Heart right ventricle (tissue), 16 donors: ENCODE results near the gene PARD3. TPM values are rescaled to one million over a fixed set of nuclear protein-coding genes. Genes with fewer than 3 reads are reported as not detected.

Experiments used
- ATAC-seq, 8 donors: fragments of 200-7000 bp; cut with Tn5 transposase; one replicate each; pipeline ENCODE4 v1.9.1; 2020; ENCODE audit warnings: mild to moderate bottlenecking in 8 of 8, moderate library complexity in 8 of 8, moderate number of reproducible peaks in 1 of 8
- DNase-seq, 2 donors: peaks; one replicate each; pipeline ENCODE4 v3.0.0-alpha.2; 2020
- H3K27ac ChIP-seq, 10 donors: fragments of 200-600 bp; sonication (generic) in 2 of 10; one replicate each; pipeline versions ENCODE4 v1.5.0 to v1.8.0; 2020 to 2022; ENCODE audit warnings: mild to moderate bottlenecking in 3 of 10
- H3K27me3 ChIP-seq, 7 donors: fragments of 200-600 bp; one replicate each; pipeline ENCODE4 v1.8.0; 2021 to 2022; ENCODE audit warnings: mild to moderate bottlenecking in 2 of 7
- H3K36me3 ChIP-seq, 9 donors: fragments of 200-600 bp; sonication (generic) in 1 of 9; one replicate each; pipeline versions ENCODE4 v1.5.0 to v1.8.0; 2020 to 2022; ENCODE audit warnings: mild to moderate bottlenecking in 2 of 9
- H3K4me1 ChIP-seq, 9 donors: fragments of 200-600 bp; sonication (generic) in 1 of 9; one replicate each; pipeline versions ENCODE4 v1.5.0 to v1.8.0; 2020 to 2022; ENCODE audit warnings: mild to moderate bottlenecking in 4 of 9
- H3K4me3 ChIP-seq, 10 donors: fragments of 200-600 bp; sonication (generic) in 2 of 10; one replicate each; pipeline versions ENCODE4 v1.5.0 to v1.8.0; 2020 to 2022; ENCODE audit warnings: mild to moderate bottlenecking in 7 of 10, moderate library complexity in 2 of 10
- H3K9me3 ChIP-seq, 11 donors: fragments of 200-600 bp in 10 of 11; sonication (generic) in 2 of 11; one replicate each; pipeline versions ENCODE4 v1.5.0 to v1.8.0; 2013 to 2022; ENCODE audit warnings: mild to moderate bottlenecking in 2 of 11, control low read depth in 1 of 11, moderate library complexity in 1 of 11
- WGBS, 2 donors: extraction: QIAGEN DNeasy Blood & Tissue Kit; methylation state at CpG; one replicate each; pipeline ENCODE4 v1.1.7; 2013; ENCODE audit warnings: inconsistent platforms in 1 of 2; 5-methylcytosine and 5-hydroxymethylcytosine counted together
- intact Hi-C, 10 donors: fragments of 100-400 bp; cut with DNase I; formaldehyde crosslinking; loops; one replicate each; pipeline versions ENCODE4 v1.11.1 to v1.14.2; 2022
- polyA plus RNA-seq, 2 donors: library from polyadenylated mRNA; stranded (reverse); fragments of 200-250 nt; gene quantifications; one replicate each; pipeline ENCODE4 v1.2.3, GENCODE V29; 2013
- total RNA-seq, 10 donors: library from RNA; stranded (reverse); fragmentation: NEBNext Ultra II Directional in 3 of 10; extraction: Animal tissue kit (Norgen Biotek cat#: 25700) in 3 of 10; gene quantifications; one replicate each; pipeline versions ENCODE4 v1.2.1 to v1.2.4, GENCODE V29; 2021 to 2023
- TF ChIP-seq, protein P1 (sequence below), 9 donors: fragments of 200-600 bp; sonication (generic) in 2 of 9; IDR thresholded peaks; one replicate each; pipeline versions ENCODE4 v1.5.0 to v1.8.0; 2021 to 2022; ENCODE audit warnings: antibody characterized with exemption in 9 of 9, mild to moderate bottlenecking in 5 of 9, moderate library complexity in 1 of 9
- donor health status: Arrhythmogenic right ventricular cardiomyopathy.
- donor health status: ischemic (EF 13 %, LVEDD 7.1; RV severe dilation, severe dysfunction).
- donor health status: healthy with polysubstance abuse.
- donor health status: DM: no; HTN: yes; CAD: no.
- donor health status: DM: no; HTN: no; CAD: no.
- donor health status: ischemic (EF 25% LVEDD 6.9; RV normal size, moderate dysfunction).
- donor health status: ischemic (EF 25% LVEDD 5.7; RV mildly dilated, moderate dysfunction).
- donor health status: healthy.
- donor health status: DM: yes; HTN: yes; CAD: no.
- donor health status: Ischemic cardiomyopathy.
- donor health status: ischemic (EF 35%, LVEDD 5.7; RV mildly dilated, moderate dysfunction).
- donor health status: nonischemic (EF 11% LVEDD 7.7; RV severe dilation, severe dysfunction).
- donor health status: DM: yes; HTN: yes; CAD: no.
- donor health status: PGD.
- donor health status: ischemic (EF 29% LVEDD 5.4; RV normal size, mild dysfunction).
- donor health status: nonischemic (EF 23%, LVEDD 6.1; RV moderate dilation, normal function).

Gene PARD3
- total and polyA plus RNA-seq, 12 donors = 19.7 to 41.8 (median 34.2) TPM

- no peak for DNase-seq
- no peak overlapping the region for H3K27ac ChIP-seq
- 95% methylated on average over 6 of the region's 6 CpGs for WGBS, 2 donors
- no peaks in the 10 kb centered on the region for H3K36me3 ChIP-seq
- peaks cover 0 to 13% (median 3%) of the 10 kb centered on the region in 11 donors for H3K9me3 ChIP-seq
- H3K4me3 ChIP-seq = no peak overlapping the region
- no peaks in the 10 kb centered on the region for H3K4me1 ChIP-seq
- no peaks in the 10 kb centered on the region for H3K27me3 ChIP-seq
- no peak for ATAC-seq
- intact Hi-C loops = no loop called here
- TF ChIP-seq, protein P1, sequence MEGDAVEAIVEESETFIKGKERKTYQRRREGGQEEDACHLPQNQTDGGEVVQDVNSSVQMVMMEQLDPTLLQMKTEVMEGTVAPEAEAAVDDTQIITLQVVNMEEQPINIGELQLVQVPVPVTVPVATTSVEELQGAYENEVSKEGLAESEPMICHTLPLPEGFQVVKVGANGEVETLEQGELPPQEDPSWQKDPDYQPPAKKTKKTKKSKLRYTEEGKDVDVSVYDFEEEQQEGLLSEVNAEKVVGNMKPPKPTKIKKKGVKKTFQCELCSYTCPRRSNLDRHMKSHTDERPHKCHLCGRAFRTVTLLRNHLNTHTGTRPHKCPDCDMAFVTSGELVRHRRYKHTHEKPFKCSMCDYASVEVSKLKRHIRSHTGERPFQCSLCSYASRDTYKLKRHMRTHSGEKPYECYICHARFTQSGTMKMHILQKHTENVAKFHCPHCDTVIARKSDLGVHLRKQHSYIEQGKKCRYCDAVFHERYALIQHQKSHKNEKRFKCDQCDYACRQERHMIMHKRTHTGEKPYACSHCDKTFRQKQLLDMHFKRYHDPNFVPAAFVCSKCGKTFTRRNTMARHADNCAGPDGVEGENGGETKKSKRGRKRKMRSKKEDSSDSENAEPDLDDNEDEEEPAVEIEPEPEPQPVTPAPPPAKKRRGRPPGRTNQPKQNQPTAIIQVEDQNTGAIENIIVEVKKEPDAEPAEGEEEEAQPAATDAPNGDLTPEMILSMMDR (IDR thresholded peaks at IDR 0.05) = no peak
These were observed 725.8 kb downstream of the PARD3 start for GRCh38 chr10:34089253-34089652.

GRCh38 chr10:34088208-34088794 is 726.8 kb downstream of the PARD3 start:
- intact Hi-C loops = no loop called here
- Histone ChIP-seq H3K27ac (no peak overlapping the region), H3K4me3 (no peak overlapping the region), H3K27me3 (no peaks in the 10 kb centered on the region), H3K9me3 (peaks cover 0 to 13% (median 6%) of the 10 kb centered on the region in 11 donors), H3K4me1 (no peaks in the 10 kb centered on the region), H3K36me3 (no peaks in the 10 kb centered on the region)
- 94 to 95% methylated on average over 9 of the region's 9 CpGs for WGBS, 2 donors
- ATAC-seq = no peak
- TF ChIP-seq, protein P1 (IDR thresholded peaks at IDR 0.05) = no peak
- no peak for DNase-seq

DNA sequence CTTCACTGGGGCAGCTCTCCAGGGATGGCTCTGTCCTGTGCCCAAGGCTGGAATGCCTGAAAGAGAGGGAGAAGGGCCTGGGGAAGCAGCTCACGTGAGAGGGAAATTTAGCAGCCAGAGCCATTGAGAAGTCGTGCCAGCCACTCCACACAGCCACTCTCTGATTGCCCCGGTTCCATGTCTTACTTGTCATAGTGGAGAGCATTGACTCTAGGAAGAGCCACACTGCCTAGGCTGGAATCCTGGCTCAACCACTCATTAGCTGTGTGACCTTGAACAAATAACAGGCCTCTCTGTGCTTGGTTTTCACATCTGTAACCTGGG is 728.0 kb downstream of the PARD3 start:
- intact Hi-C loops = no loop called here
- Histone ChIP-seq H3K27me3 (no peaks in the 10 kb centered on the region), H3K4me3 (no peak overlapping the region), H3K9me3 (peaks cover 0 to 18% (median 7%) of the 10 kb centered on the region in 11 donors), H3K4me1 (no peaks in the 10 kb centered on the region), H3K27ac (no peak overlapping the region), H3K36me3 (no peaks in the 10 kb centered on the region)
- DNase-seq (no peak), ATAC-seq (no peak)
- TF ChIP-seq, protein P1 (IDR thresholded peaks at IDR 0.05) = no peak
- WGBS, 2 donors = 86 to 88% methylated on average over 3 of the region's 3 CpGs

- TF ChIP-seq, protein P1 (IDR thresholded peaks at IDR 0.05) = no peak
- Histone ChIP-seq H3K27me3 (no peaks in the 10 kb centered on the region), H3K27ac (no peak overlapping the region), H3K9me3 (peaks cover 0 to 18% (median 7%) of the 10 kb centered on the region in 11 donors), H3K4me3 (no peak overlapping the region), H3K36me3 (no peaks in the 10 kb centered on the region), H3K4me1 (peaks cover 0 to 29% (median 6%) of the 10 kb centered on the region in 9 donors)
- ATAC-seq (no peak), DNase-seq (no peak)
- intact Hi-C loops = no loop called here
- WGBS, 2 donors = 93 to 96% methylated on average over 2 of the region's 2 CpGs
These were observed 731.5 kb downstream of the PARD3 start for GRCh38 chr10:34083567-34083966.
